HS-27A (cell line): ENCODE measurements around the gene PRDM5.

Source experiments
- DNase-seq: peaks from one replicate; pipeline ENCODE4 v3.0.0-alpha.2; 2012; ENCODE audit warnings: low read depth, missing footprints

Gene PRDM5

GRCh38 chr4:120819805-120820437, 102.6 kb downstream of the PRDM5 start:
- DNase-seq, result no peak

GRCh38 chr4:120816296-120816965, 106.1 kb downstream of the PRDM5 start:
- no peak for DNase-seq

- no peak for DNase-seq
Observed at GRCh38 chr4:120815361-120815760, 107.2 kb downstream of the PRDM5 start.

GRCh38 chr4:120814886-120815285, 107.6 kb downstream of the PRDM5 start:
- no peak for DNase-seq

- DNase-seq, result no peak
Observed at GRCh38 chr4:120812216-120812615, 110.3 kb downstream of the PRDM5 start.

- DNase-seq, result no peak
Observed at GRCh38 chr4:120809518-120809917, 113.0 kb downstream of the PRDM5 start.

GRCh38 chr4:120808475-120809141, 113.9 kb downstream of the PRDM5 start:
- DNase-seq, result no peak

- DNase-seq, result peak; percentile 9
Observed at GRCh38 chr4:120801137-120801758, 121.3 kb downstream of the PRDM5 start.

GRCh38 chr4:120798570-120798969, 124.0 kb downstream of the PRDM5 start:
- no peak for DNase-seq

GRCh38 chr4:120796271-120796670, 126.3 kb downstream of the PRDM5 start:
- no peak for DNase-seq

GRCh38 chr4:120785202-120785601, 137.3 kb downstream of the PRDM5 start:
- no peak for DNase-seq

- no peak for DNase-seq
Observed at GRCh38 chr4:120777459-120777858, 145.1 kb downstream of the PRDM5 start.

- no peak for DNase-seq
Observed at GRCh38 chr4:120775431-120775830, 147.1 kb downstream of the PRDM5 start.

GRCh38 chr4:120773641-120774040, 148.9 kb downstream of the PRDM5 start:
- no peak for DNase-seq

GRCh38 chr4:120771907-120772306, 150.6 kb downstream of the PRDM5 start:
- DNase-seq, result no peak

GRCh38 chr4:120770897-120771296, 151.6 kb downstream of the PRDM5 start:
- no peak for DNase-seq

- no peak for DNase-seq
Observed at GRCh38 chr4:120769227-120769626, 153.3 kb downstream of the PRDM5 start.

GRCh38 chr4:120765260-120765680, 157.3 kb downstream of the PRDM5 start:
- no peak for DNase-seq

- no peak for DNase-seq
Observed at GRCh38 chr4:120763650-120764049, 158.9 kb downstream of the PRDM5 start.

GRCh38 chr4:120761070-120761469, 161.5 kb downstream of the PRDM5 start:
- no peak for DNase-seq

- no peak for DNase-seq
Observed at GRCh38 chr4:120760047-120760446, 162.5 kb downstream of the PRDM5 start.

- no peak for DNase-seq
Observed at GRCh38 chr4:120755864-120756263, 166.7 kb downstream of the PRDM5 start.

GRCh38 chr4:120754590-120754989, 167.9 kb downstream of the PRDM5 start:
- no peak for DNase-seq
